HG02943 (cell line): ENCODE results near the gene UBR2.
"Not testable (repeated sequence)": the region's sequence is repeated elsewhere in the genome, so short reads cannot be mapped to it uniquely, and the experiment has no call there.

ENCODE experiments used
- ATAC-seq: cut with Tn5 transposase; IDR thresholded peaks from one replicate; pipeline ENCODE4 v1.9.1; 2021; ENCODE audit warnings: mild to moderate bottlenecking, low read depth, moderate library complexity; ENCODE audit not compliant: unreplicated experiment

Gene UBR2

DNA sequence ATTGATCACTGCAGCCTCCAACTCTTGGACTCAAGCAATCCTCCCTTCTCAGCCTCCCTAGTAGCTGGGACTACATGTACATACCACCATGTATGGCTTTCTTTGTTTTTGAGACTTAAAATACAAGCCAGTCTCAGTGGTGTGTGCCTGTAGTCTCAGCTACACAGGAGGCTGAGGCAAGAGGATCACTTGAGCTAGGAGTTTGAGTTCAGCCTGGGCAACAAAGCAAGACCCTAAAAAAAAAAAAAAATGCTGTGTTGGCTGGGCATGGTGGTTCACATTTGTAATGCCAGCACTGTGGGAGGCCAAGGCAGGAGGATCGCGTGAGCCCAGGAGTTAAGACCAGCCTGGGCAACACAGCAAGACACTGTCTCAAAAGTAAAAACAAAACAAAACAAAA is 51.7 kb downstream of the UBR2 start:
- no peak for ATAC-seq

- no peak for ATAC-seq
Measured at GRCh38 chr6:42616716-42617115, 52.9 kb downstream of the UBR2 start.

GRCh38 chr6:42618105-42618504 is 54.3 kb downstream of the UBR2 start:
- no peak for ATAC-seq

GRCh38 chr6:42618686-42619085 is 54.9 kb downstream of the UBR2 start:
- no peak for ATAC-seq

DNA sequence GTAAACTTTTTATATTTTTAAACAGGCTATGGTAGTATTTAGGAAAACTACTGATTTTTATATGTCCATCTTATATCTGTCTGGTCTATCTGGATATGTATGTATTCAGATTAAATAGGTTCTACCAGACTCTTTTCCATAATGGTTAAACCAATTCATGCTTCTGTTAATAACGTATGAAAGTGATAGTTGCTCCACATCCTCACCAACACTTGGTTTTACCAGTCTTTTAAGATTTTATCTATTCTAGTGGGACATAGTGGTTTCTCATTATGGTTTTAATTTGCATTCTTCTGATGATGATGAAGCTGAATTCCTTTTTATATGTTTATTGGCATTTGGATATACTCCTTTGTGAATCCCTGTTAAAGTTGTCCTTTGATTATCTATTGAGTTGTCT is 56.1 kb downstream of the UBR2 start:
- ATAC-seq = no peak

DNA sequence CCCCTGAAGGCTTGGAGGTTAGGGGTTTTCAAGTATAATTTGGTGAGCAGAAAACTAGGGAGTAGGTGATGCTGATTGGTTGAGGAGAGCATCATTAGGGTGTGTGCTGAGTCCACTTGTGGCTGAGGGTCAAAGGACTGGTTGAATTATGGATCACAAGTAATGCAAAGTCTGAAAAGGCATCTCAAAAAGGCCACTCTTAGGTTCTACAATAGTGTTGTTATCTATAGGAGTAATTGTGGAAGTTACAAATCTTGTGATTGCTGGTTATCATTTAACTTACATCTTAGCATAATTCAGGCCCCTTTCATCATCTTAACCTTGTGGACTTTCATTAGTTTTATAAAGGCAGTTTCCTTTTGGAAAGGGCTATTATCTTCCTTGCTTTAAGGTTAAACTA is 60.8 kb downstream of the UBR2 start:
- no peak for ATAC-seq

DNA sequence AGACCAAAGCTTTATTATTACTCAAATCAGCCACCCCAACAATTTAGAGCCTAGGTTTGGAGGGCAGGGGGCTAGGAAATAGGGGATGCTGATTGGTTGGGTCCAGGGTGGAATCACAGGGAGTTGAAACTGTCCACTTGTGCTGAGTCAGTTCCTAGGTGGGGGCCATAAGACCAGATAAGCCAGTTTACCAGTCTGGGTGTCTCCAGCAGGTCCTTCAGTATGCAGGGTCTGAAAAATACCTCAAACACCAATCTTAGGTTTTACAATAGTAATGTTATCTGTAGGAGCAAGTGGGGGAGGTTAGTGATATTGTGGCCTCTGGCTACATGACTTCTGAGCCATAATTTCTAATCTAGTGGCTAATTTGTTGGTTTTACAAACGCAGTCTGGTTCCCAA is 63.2 kb downstream of the UBR2 start:
- ATAC-seq = no peak

DNA sequence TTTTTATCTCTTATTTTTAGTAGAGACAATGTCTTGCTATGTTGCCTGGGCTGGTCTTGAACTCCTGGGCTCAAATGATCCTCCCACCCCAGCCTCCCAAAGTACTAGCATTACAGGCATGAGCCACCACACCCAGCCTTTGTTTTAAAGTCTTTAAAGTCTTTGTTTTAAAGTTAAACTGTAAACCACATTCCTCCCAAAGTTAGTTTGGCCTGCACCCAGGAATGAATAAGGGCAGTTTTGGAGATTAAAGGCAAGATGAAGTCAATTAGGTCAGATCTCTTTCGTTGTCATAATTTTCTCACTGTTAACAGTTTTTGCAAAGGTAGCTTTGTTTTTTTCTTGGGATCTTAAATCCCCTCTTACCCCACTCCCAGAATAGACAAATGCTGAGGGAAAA is 63.8 kb downstream of the UBR2 start:
- no peak for ATAC-seq

DNA sequence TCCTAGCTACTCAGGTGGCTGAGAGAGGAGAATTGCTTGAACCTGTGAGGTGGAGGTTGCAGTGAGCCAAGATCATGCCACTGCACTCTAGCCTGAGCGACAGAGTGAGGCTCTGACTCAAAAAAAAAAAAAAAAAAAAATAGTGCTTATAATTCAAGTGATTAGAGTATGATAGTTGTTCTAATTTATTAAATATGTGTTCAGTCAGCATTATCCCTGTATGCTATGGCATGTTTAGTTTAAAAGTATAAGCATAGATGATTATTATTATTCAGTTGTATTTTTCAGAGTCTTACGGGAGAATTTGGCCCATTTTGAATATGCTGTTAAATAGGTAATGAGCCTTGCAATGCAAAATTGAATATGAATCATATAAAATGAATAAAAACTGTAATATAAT is 64.8 kb downstream of the UBR2 start:
- no peak for ATAC-seq

- no peak for ATAC-seq
Measured at GRCh38 chr6:42629845-42630244, 66.0 kb downstream of the UBR2 start.

DNA sequence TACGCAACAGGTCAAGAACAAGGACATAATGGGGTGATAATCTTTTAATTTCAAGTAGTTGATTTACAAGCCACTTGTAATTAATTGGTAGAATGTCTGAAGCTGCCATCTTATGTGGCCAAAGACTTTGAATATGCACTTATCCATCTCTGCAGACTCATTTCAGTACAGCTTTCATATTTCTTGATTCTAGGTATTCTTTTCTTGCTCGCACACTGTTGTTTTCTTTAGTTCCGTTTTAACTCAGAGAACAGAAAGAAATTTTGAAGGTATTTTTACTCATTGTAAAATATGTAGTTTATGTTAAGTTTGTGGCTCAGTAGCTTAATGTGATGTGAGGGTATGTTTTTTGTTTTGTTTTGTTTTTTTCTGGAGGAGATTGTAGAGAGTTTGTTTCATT is 73.9 kb downstream of the UBR2 start:
- no peak for ATAC-seq

DNA sequence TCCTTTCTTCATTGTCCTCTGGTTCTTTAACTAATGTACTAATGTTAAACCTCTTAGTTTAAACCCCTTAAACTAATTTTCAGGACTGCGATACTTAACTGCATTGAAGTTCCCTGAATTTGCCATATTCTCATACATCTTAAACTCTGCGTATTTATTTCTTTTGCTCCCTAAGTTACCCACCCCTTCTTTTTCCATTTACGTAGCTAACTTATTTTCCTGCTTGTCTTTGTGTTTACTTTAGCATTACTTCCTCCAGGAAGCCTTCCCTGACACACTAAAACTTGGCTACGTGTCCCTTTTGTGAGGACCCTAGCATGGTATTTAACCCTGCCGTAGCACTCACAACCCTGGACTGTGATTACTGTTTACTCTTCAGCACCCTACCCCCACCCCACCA is 79.0 kb downstream of the UBR2 start:
- ATAC-seq = no peak

DNA sequence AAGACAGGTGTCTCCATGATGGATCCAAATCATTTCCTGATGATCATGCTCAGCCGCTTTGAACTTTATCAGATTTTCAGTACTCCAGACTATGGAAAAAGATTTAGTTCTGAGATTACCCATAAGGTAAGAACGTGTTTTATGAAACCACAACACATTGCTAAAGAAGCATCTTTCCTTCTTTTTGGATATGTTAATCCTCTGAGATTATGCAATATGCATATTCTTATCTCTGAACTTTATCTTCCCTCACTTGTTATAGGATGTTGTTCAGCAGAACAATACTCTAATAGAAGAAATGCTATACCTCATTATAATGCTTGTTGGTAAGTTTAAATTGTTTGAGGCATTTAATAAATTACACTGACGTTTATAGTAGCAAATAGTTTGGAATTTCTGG is 80.4 kb downstream of the UBR2 start:
- no peak for ATAC-seq

DNA sequence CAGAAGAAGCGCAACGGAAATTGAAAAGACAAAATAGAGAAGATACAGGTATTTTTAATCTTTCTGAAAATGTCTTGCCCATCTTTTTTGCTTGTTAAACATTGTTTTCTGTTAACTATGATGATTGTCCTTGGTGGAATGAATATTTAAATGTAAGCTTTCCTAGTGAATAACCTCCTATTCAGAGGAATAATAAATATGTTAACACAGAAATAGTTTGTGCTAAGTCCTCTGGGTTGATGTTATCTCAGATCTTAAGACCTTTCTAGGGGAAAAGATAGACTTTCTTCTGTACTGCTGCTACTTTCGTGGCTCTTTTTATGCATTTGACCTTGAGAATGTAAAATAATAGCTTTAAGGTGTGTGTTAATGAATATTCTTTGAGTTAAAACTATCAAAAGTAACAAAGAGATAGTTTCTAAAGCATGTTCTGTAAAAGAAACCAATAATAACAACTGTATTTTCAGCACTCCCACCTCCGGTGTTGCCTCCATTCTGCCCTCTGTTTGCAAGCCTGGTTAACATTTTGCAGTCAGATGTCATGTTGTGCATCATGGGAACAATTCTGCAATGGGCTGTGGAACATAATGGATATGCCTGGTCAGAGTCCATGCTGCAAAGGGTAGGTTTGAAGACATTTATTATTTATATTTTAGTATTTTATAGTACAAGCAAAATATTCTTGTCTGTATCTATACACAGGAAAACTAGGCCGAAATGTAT is 88.4 kb downstream of the UBR2 start:
- ATAC-seq = no peak

- no peak for ATAC-seq
Measured at GRCh38 chr6:42653851-42654250, 90.0 kb downstream of the UBR2 start.

- no peak for ATAC-seq
Measured at GRCh38 chr6:42659806-42660205, 96.0 kb downstream of the UBR2 start.

DNA sequence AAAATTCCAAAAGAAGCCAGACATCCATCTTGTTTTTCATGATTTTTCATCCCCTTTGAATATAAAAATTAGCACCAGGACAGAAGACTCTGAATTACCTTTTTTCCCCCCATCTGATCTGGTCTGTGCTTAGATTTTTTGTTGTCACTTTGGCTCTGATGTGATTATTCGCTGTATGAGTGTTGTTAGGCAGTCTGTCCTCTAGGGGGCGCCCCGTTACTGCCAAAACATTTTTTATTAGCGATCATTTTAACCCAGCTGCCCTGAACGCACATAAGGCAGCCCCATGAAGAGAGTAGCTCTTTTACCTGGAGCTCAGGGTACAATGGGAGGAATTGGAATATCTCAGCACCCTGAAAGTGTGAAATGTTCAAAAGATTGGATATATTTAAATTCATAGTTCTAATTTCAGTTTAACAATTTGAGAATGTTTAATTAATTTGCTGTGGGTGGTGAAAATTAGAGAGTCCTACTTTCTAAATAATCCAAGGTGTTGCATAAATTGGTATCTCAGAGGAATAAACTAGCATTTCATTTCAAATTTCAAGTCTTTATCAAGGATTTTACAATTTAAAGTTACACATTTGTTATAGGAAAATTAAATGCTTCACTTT is 97.8 kb downstream of the UBR2 start:
- ATAC-seq = no peak

GRCh38 chr6:42664718-42665117 is 100.9 kb downstream of the UBR2 start:
- no peak for ATAC-seq

DNA sequence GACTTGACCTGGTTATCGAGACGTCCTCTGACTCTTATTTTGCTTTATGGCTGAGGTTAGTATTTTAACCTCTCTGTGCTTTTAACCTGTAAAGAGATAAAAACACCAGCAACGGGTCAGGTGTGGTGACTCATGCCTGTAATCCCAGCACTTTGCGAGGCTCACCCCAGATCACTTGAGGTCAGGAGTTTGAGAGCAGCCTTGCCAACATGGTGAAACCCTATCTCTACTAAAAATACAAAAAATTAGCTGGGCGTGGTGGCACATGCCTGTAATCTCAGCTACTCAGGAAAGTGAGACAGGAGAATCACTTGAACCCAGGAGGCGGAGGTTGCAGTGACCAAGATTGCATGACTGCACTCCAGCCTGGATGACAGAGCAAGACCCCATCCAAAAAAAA is 110.5 kb downstream of the UBR2 start:
- not testable (repeated sequence) for ATAC-seq

DNA sequence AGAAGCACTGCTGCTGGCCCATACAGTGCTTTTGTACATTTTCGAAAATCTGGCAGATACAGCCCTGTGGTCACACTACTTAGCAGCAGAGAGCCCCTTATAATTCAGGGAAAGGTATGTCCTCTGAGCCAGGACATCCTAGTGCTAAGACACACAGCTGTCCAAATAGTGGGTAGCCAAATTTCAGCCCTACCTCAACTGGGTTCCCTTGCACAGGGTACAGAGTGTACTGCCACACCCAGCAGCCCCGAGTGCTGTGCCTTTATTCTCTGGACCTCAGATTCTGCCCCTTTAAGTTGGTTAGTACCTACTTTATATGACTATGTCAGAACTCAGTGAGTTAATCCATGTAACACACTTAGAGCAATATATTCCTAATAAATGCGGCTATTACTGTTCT is 111.0 kb downstream of the UBR2 start:
- no peak for ATAC-seq

GRCh38 chr6:42679358-42679757 is 115.5 kb downstream of the UBR2 start:
- no peak for ATAC-seq

DNA sequence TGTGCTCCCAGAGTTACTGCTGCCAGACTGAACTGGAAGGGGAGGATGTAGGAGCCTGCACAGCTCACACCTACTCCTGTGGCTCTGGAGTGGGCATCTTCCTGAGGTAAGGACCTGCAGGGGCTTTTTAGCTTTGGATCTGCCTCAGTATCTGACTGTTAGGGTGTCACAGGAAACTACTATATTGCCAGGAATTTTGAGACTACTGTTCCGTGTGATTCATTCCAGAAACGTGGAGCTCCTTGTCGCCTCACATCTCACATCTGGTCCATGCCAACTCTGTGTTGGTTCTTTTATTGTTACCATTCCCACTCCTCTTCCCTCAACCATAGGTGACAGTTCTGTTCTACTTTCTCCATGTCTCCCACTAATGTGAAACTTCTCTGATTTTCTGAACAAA is 124.5 kb downstream of the UBR2 start:
- no peak for ATAC-seq

DNA sequence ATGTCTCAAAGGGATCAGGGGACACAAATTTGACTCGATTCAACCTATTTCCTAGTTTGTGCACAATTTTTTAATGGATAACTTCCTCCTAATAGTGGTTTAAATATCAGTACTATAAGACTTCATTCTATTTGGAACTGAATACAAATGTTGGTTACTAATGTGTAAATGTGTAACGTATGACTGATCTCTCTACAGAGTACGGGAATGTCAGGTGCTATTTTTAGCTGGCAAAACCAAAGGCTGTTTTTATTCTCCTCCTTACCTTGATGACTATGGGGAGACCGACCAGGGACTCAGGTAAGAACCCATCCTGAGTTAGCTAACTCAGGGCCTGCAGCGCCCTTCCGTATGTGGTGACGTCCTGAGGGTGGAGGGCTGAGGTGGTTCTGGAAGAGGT is 125.5 kb downstream of the UBR2 start:
- ATAC-seq = no peak
